ENCODE results near the gene ECI1. TPM values are rescaled to one million over a fixed set of nuclear protein-coding genes. Genes with fewer than 3 reads are reported as not detected.

The ECI1 gene, protein sequence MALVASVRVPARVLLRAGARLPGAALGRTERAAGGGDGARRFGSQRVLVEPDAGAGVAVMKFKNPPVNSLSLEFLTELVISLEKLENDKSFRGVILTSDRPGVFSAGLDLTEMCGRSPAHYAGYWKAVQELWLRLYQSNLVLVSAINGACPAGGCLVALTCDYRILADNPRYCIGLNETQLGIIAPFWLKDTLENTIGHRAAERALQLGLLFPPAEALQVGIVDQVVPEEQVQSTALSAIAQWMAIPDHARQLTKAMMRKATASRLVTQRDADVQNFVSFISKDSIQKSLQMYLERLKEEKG
- total RNA-seq, result 10 to 100 TPM; 29.3 to 39.1 TPM

DNA sequence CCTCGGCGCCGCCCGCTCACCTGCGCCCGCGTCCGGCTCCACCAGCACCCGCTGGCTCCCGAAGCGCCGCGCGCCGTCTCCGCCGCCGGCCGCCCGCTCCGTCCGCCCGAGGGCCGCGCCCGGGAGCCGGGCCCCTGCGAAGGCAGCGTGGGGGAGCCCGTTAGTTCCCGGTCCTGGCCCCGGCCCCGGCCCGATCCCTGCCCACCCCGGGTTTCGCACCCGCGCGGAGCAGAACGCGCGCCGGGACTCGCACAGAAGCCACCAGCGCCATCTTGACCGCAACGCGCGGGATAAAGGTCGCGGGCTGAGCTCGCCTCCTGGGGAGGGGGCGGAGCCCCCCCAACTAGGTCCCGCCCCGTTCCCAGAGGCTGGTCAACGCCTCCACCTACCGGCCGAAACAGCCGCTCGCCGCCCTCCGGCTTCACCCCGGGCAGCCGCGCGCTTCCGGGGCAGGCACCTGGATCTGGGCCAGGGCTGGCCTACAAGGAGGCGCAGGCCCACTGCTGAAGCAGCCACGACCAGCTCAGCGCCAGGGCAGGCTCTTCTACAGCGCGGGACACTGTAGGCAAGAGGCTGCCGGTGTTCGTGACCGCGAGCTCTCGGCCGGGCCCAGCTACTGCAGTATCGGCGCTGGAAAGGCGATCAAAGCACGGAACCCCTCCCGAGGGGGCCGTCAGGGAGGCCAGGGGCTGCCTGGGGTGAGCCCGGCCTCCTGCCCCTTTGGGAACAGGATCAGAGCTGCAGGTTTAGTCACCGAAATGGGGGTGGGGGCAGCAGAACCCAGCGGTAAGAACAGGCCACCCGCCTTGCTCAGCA is at the start of gene ECI1:
Gene ECI1 (minus strand): TSS at position 292 of the 816 bp plus-strand sequence. CDS start 21 bp downstream, at position 271.
- H3K27me3 ChIP-seq (replicated peaks; ENCODE audit: insufficient read depth), result no peaks in the 10 kb centered on the region
- peaks cover 35% of the 10 kb centered on the region for H3K36me3 ChIP-seq
- peak within 1 kb of the TSS; percentile 72 to 76 for H3K27ac ChIP-seq
- ATAC-seq (ENCODE audit: insufficient number of reproducible peaks, low FRiP score, low read depth) (peak; percentile 96), DNase-seq (ENCODE audit: low spot score) (peak; percentile 85)
- no peaks in the 10 kb centered on the region for H3K9me3 ChIP-seq
- peak within 1 kb of the TSS; percentile 81 for H3K4me3 ChIP-seq
- TF ChIP-seq, protein P1, sequence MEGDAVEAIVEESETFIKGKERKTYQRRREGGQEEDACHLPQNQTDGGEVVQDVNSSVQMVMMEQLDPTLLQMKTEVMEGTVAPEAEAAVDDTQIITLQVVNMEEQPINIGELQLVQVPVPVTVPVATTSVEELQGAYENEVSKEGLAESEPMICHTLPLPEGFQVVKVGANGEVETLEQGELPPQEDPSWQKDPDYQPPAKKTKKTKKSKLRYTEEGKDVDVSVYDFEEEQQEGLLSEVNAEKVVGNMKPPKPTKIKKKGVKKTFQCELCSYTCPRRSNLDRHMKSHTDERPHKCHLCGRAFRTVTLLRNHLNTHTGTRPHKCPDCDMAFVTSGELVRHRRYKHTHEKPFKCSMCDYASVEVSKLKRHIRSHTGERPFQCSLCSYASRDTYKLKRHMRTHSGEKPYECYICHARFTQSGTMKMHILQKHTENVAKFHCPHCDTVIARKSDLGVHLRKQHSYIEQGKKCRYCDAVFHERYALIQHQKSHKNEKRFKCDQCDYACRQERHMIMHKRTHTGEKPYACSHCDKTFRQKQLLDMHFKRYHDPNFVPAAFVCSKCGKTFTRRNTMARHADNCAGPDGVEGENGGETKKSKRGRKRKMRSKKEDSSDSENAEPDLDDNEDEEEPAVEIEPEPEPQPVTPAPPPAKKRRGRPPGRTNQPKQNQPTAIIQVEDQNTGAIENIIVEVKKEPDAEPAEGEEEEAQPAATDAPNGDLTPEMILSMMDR (IDR thresholded peaks at IDR 0.05), result peak; percentile 63
- peaks cover 12 to 19% of the 10 kb centered on the region in 2 donors for H3K4me1 ChIP-seq (ENCODE audit: control insufficient read depth in 1 of 2, low read depth in 2 of 2)

DNA sequence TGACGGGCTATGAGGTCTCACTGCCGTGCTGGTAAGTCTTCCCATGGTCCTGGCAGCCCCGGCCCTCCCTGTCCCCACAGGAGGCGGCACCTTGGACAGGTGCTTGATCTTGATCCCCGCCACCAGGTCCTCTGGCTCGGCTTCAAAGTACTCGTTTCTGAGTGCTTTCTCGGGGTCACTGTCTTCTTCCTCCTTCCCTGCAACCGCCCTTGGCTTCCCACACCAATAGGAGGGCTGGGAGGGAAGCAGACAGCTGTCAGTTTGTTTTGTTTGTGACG is 48.5 kb upstream of the ECI1 start:
- Histone ChIP-seq H3K27ac (no peak overlapping the region), H3K36me3 (peaks cover 32% of the 10 kb centered on the region), H3K27me3 (replicated peaks; ENCODE audit: insufficient read depth) (no peaks in the 10 kb centered on the region), H3K4me3 (no peak overlapping the region), H3K9me3 (no peaks in the 10 kb centered on the region), H3K4me1 (ENCODE audit: control insufficient read depth in 1 of 2, low read depth in 2 of 2) (no peaks in the 10 kb centered on the region)
- TF ChIP-seq, protein P1 (IDR thresholded peaks at IDR 0.05), result no peak
- DNase-seq (ENCODE audit: low spot score), result no peak
- no peak for ATAC-seq (ENCODE audit: insufficient number of reproducible peaks, low FRiP score, low read depth)

DNA sequence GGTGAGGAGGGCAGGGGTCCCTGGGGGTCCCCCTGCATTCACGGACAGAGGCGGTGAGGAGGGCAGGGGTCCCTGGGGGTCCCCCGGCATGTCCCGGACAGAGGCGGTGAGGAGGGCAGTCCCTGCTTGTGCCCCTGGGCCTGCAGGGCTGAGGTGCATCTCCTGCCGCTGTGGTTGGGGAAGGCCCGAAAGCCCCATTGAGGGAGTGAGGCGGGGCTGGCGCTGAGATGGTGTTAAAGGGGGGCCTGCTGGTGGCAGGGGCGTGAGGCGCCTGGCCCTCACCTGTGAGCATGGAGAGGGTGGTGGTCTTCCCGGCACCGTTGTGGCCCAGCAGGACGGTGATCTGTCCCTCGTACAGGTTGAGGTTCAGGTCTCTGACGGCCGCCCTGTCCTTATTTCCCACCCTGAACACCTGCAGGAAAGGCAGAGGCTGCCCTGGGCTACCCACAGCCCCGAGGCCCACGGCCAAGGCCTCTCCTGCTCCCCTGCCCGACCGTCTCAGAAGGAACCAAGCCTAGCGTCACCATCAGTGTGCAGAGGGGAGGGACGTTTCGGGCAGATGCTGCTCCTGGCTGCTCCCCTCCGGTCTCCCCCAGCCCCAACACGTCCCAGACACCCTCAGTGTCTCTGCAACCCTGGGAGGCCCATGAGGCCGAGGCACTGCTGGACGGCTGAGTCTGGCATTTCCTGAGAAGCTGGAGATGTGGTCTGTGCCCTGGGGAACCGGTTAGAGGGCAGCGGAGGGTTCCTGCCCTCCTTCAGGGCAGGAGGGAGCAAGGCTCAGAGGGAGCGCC is 47.9 kb upstream of the ECI1 start:
- no peaks in the 10 kb centered on the region for H3K4me1 ChIP-seq (ENCODE audit: control insufficient read depth in 1 of 2, low read depth in 2 of 2)
- no peaks in the 10 kb centered on the region for H3K27me3 ChIP-seq (replicated peaks; ENCODE audit: insufficient read depth)
- H3K27ac ChIP-seq, result no peak overlapping the region
- TF ChIP-seq, protein P1 (IDR thresholded peaks at IDR 0.05), result no peak
- no peak overlapping the region for H3K4me3 ChIP-seq
- no peaks in the 10 kb centered on the region for H3K9me3 ChIP-seq
- H3K36me3 ChIP-seq, result peaks cover 34% of the 10 kb centered on the region
- DNase-seq (ENCODE audit: low spot score), result no peak
- no peak for ATAC-seq (ENCODE audit: insufficient number of reproducible peaks, low FRiP score, low read depth)

DNA sequence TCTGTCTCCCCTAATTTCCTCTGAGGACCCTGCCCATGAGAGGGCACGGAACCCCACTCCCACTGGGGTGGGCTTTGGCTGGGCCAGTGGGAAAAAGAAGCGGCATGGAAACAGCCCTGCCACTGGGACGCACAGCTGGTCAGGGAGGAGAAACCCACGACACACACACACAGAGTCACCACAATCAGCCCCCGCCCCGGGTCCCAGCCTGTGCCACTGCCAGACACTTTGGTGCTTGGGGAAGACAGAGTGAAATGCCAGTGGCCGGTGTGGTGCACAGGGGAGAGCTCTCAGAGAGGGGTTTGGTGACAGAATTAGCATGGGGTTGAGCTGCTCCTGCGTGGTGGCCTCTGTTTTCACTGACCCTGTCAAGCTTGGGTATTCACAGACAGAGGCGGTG is 47.2 kb upstream of the ECI1 start:
- no peak for ATAC-seq (ENCODE audit: insufficient number of reproducible peaks, low FRiP score, low read depth)

More for the DNA sequence above, 47.2 kb upstream of the ECI1 start:
- Histone ChIP-seq H3K9me3 (no peaks in the 10 kb centered on the region), H3K36me3 (peaks cover 33% of the 10 kb centered on the region), H3K27me3 (replicated peaks; ENCODE audit: insufficient read depth) (no peaks in the 10 kb centered on the region), H3K4me1 (ENCODE audit: control insufficient read depth in 1 of 2, low read depth in 2 of 2) (no peaks in the 10 kb centered on the region), H3K4me3 (no peak overlapping the region), H3K27ac (no peak overlapping the region)
- TF ChIP-seq, protein P1 (IDR thresholded peaks at IDR 0.05), result no peak
- DNase-seq (ENCODE audit: low spot score), result no peak

Measured in thoracic aorta (tissue), 2 donors.